ENCODE measurements around the gene MAVS. TPM values are rescaled to one million over a fixed set of nuclear protein-coding genes. Genes with fewer than 3 reads are reported as not detected.
A peak's percentile ranks its signal among the peaks of the same experiment; 100 is the strongest.

MAVS gene
- total and polyA plus RNA-seq, 9 of the 15 experiments (the other 6 are each of a cell fraction or from before 2014, with no cell fraction given), result 1.6 to 22.0 (median 11.3) TPM

DNA sequence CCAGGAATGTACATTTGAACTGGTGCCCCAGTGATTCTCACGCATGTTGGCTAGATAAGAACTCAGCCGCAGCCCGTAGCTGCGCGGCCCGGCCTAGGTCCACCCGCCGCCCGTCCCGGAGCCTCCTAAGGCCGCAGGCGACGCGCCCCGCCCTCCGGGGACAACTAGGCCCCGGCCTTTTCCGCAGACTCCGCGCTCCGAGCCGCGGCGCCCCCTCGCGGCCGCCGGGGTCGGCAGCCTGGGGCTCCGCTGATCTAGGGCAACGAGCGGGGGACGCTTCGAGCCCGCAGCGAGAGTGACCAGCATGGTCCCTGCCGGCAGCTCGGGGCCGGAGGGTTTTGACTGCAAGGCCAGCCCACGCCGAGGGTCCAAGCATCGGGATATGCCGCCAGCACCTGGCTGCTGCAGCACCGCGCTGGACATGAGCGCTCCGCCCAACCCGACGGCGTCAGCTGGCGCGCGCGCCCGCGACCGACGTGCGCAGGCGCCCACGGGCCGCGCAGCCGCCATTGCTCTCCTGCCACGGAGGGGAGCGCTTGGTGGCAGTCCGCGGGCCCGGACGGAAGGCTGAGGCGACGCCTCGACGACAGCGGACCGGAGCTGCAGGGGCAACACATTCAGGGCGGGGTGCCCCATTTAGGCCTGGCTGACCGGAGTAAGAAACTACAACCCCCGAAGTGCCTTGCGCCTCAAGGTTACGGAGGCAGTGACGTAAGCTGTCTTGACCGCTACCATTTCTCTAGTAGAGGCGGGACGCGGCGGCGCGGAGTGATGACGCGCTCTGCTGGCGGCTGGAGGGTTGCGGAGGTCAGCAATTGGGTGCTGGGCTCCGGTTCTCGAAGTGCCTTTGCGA, 26.4 kb upstream of the MAVS start, which contains the start of gene AP5S1 (continued):
- TF ChIP-seq REST (IDR thresholded peaks at IDR 0.05; ENCODE audit: borderline replicate concordance) (peak; percentile 76), REST (CRISPR knock-in tag; IDR thresholded peaks at IDR 0.05; ENCODE audit: low read depth) (peak; percentile 79), MCM5 (IDR thresholded peaks at IDR 0.05; ENCODE audit: low read depth) (no peak), ZNF143 (CRISPR knock-in tag; IDR thresholded peaks at IDR 0.05) (peak; percentile 96), TCFL5 (CRISPR knock-in tag; conservative IDR thresholded peaks at IDR 0.05) (no peak), SAFB (IDR thresholded peaks at IDR 0.05; ENCODE audit: borderline replicate concordance, low read depth, low read length) (0 out of 2 replicates have a peak, but pooled peaks have one; percentile 42), ZNF75A (CRISPR knock-in tag; IDR thresholded peaks at IDR 0.05) (no peak), CC2D1A (IDR thresholded peaks at IDR 0.05) (no peak), ZNF217 (CRISPR knock-in tag; IDR thresholded peaks at IDR 0.05) (no peak), ZNF263 (CRISPR knock-in tag; IDR thresholded peaks at IDR 0.05; ENCODE audit: borderline replicate concordance) (no peak; the same call in 1 of the 2 replicates), ZNF589 (CRISPR knock-in tag; IDR thresholded peaks at IDR 0.05; ENCODE audit: low read depth) (no peak; the same call in 1 of the 2 replicates), NR1H2 (CRISPR knock-in tag; IDR thresholded peaks at IDR 0.05) (peak; percentile 56; the same call in 1 of the 2 replicates), ZNF354B (CRISPR knock-in tag; IDR thresholded peaks at IDR 0.05) (no peak), ZBED1 (IDR thresholded peaks at IDR 0.05) (no peak; the same call in 1 of the 2 replicates), CBX3 (IDR thresholded peaks at IDR 0.05; ENCODE audit: borderline replicate concordance in 1 of 2, low read length in 2 of 2) (no peak), ETS2 (tag; IDR thresholded peaks at IDR 0.05; ENCODE audit: borderline replicate concordance, poor library complexity, severe bottlenecking) (no peak)
- TF ChIP-seq, protein P1, sequence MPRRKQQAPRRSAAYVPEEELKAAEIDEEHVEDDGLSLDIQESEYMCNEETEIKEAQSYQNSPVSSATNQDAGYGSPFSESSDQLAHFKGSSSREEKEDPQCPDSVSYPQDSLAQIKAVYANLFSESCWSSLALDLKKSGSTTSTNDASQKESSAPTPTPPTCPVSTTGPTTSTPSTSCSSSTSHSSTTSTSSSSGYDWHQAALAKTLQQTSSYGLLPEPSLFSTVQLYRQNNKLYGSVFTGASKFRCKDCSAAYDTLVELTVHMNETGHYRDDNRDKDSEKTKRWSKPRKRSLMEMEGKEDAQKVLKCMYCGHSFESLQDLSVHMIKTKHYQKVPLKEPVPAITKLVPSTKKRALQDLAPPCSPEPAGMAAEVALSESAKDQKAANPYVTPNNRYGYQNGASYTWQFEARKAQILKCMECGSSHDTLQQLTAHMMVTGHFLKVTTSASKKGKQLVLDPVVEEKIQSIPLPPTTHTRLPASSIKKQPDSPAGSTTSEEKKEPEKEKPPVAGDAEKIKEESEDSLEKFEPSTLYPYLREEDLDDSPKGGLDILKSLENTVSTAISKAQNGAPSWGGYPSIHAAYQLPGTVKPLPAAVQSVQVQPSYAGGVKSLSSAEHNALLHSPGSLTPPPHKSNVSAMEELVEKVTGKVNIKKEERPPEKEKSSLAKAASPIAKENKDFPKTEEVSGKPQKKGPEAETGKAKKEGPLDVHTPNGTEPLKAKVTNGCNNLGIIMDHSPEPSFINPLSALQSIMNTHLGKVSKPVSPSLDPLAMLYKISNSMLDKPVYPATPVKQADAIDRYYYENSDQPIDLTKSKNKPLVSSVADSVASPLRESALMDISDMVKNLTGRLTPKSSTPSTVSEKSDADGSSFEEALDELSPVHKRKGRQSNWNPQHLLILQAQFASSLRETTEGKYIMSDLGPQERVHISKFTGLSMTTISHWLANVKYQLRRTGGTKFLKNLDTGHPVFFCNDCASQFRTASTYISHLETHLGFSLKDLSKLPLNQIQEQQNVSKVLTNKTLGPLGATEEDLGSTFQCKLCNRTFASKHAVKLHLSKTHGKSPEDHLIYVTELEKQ (CRISPR knock-in tag; IDR thresholded peaks at IDR 0.05), result no peak
